HG03432 (cell line): ENCODE results near the gene NBPF14.
"Not testable (repeated sequence)": the region's sequence is repeated elsewhere in the genome, so short reads cannot be mapped to it uniquely, and the experiment has no call there.

ENCODE experiments used
- ATAC-seq: cut with Tn5 transposase; IDR thresholded peaks from one replicate; pipeline ENCODE4 v1.9.1; 2021; ENCODE audit warnings: mild to moderate bottlenecking, moderate library complexity; ENCODE audit not compliant: unreplicated experiment

The NBPF14 gene, protein sequence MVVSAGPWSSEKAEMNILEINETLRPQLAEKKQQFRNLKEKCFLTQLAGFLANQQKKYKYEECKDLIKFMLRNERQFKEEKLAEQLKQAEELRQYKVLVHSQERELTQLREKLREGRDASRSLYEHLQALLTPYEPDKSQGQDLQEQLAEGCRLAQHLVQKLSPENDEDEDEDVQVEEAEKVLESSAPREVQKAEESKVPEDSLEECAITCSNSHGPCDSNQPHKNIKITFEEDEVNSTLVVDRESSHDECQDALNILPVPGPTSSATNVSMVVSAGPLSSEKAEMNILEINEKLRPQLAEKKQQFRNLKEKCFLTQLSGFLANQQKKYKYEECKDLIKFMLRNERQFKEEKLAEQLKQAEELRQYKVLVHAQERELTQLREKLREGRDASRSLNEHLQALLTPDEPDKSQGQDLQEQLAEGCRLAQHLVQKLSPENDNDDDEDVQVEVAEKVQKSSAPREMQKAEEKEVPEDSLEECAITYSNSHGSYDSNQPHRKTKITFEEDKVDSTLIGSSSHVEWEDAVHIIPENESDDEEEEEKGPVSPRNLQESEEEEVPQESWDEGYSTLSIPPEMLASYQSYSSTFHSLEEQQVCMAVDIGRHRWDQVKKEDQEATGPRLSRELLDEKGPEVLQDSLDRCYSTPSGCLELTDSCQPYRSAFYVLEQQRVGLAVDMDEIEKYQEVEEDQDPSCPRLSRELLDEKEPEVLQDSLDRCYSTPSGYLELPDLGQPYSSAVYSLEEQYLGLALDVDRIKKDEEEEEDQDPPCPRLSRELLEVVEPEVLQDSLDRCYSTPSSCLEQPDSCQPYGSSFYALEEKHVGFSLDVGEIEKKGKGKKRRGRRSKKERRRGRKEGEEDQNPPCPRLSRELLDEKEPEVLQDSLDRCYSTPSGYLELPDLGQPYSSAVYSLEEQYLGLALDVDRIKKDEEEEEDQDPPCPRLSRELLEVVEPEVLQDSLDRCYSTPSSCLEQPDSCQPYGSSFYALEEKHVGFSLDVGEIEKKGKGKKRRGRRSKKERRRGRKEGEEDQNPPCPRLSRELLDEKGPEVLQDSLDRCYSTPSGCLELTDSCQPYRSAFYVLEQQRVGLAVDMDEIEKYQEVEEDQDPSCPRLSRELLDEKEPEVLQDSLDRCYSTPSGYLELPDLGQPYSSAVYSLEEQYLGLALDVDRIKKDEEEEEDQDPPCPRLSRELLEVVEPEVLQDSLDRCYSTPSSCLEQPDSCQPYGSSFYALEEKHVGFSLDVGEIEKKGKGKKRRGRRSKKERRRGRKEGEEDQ (N-terminal part only)

DNA sequence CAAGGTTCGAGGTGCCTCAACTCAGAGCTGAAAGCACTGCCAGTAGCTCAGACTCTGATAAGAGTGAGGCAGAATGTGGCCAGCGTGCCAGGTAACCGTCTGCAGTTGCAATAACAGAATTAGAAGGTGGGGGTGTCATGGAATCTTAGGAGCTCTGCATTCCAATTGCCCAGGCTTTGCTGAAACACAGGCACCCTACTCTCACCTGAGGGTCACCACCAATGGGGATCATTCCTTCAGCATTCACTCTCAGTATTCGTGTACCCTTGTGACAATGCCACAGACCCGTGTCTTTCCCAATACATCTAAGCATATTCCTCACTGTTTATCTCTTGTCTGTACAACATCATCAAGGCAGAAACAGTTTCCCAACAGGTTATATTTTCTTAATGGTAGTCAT lies at the start of gene NBPF14:
TSS of gene NBPF14 (minus strand) at position 101 of the 400 bp plus-strand sequence. CDS start 294 bp downstream, outside the sequence.
- ATAC-seq: not testable (repeated sequence)

DNA sequence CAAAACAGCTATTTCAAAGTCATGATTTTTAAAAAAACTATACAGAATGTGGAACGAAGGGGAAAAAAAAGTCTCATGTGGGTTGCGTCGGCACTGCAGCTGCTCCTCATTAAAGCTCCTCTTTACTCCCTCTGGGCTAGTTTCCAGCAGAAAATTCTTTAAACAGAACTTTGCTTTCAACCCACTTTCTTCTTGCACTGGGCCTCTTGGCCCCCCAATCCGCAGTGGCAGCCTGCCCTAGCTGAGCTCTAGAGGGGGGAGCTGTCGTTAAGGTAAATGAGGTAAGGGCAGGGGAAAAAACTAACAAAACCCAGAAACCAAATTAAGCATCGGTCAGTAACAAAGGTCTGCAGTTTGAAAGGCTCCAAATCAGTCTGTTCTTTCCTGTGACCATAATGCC lies 29.6 kb upstream of the NBPF14 start:
- ATAC-seq: not testable (repeated sequence)

DNA sequence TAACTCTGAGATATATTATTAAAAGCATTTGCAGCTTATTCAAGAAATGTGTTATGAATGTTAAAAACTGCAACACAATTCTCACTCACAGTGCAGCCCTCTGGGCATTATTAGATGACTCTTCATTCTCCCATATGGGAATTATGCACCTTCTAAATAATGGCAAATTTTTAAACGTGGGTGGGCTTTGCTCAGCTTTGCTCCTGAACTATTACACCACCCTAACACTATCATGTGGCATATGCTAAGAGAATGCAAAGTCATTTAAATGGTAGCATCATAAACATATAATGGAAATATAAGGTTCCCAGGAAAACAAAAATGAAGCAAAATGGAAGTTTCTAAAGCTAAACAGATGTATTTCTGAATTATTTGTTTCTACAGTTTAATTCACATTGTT lies 22.4 kb upstream of the NBPF14 start:
- ATAC-seq: not testable (repeated sequence)

DNA sequence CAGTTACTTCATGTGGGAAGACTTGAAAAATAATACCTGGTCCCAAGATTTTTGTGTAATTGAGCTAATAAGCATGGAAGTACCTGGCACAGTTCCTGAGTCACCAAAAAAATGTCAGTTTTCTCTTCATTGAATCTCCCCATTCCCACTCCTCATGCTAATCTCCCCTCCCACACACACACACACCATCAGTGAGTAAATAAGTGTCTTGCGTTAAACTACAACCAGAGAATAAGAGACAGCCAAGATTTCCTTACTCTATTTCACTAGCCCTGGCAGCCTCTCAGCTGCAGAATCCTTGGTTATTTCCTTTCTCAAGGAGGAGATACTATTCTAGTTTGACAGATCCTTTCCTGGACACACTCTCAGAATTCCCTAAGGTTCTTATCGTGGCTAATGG lies 9.5 kb upstream of the NBPF14 start:
- not testable (repeated sequence) for ATAC-seq

DNA sequence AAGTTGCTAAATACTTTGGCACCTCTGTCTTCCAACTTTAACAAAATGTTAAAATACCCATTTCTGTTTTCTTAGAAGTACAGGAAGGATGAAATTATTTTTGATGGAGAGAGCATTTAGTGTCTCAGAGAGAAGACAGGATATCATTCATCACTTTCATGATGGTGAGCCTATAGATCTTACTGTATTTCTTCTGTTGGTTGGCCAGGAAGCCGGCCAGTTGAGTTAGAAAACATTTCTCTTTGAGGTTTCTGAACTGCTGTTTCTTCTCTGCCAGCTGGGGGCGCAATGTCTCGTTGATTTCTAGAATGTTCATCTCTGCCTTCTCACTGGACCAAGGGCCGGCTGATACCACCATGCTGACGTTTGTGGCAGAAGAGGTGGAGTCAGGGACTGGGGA lies 451 bp downstream of the NBPF14 start:
- ATAC-seq: not testable (repeated sequence)

DNA sequence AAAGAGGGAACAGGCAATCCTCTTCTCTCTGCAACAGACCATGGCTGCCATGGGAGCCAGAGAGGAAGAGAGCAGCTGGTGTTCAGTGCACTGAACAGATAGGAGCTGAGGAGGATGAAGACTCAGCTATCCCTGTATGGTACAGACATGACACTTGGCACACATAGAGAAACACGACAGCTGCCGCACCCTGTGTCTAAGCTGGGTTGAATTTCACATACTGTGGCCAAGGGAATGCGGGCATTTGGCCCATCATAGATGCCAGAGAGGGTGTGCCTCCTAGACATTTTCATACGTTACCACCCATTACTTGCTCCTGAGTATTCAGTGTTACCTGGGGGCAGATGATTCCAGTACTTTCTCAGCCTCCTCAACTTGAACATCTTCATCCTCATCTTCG lies 4.7 kb downstream of the NBPF14 start:
- ATAC-seq: not testable (repeated sequence)

DNA sequence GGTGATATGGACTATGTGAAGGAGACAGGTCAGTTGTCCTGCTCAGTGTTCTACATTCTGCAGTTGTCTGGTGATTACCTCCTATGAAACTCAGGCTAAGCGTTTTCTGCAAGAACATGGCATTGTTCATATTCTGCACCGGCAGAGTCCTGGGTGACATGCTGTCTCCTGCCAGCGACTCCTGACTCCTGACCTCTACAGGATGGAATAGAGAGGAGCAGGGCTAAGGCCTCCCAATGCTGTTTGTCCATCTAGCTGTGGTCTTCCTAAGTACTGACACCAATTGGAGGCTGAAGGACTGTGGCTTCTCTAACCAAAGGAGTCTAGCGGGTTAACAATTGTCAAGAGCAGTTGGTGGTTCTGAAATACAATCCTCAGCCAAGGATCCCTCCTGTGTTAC lies 63.7 kb downstream of the NBPF14 start:
- ATAC-seq: not testable (repeated sequence)

DNA sequence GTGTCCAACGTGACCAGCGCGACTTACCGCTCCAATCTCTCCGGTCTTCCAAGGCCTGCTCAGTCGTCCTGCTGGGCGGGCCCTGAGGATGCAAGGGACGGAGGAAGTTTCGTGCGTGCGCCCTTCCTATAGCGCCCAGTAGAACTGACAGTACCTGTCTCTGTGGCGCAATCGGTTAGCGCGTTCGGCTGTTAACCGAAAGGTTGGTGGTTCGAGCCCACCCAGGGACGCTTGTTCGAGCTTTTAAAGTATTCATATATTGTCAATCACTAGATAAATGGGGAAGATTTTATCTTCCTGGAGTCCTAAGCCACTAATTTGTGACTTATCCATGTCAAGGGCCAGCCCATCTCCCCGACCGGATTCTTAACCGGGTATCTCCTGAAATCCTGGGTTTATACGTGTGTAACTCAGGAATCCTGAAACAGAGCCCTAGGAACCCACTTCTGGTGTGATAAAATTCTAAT lies 66.7 kb downstream of the NBPF14 start:
- not testable (repeated sequence) for ATAC-seq

DNA sequence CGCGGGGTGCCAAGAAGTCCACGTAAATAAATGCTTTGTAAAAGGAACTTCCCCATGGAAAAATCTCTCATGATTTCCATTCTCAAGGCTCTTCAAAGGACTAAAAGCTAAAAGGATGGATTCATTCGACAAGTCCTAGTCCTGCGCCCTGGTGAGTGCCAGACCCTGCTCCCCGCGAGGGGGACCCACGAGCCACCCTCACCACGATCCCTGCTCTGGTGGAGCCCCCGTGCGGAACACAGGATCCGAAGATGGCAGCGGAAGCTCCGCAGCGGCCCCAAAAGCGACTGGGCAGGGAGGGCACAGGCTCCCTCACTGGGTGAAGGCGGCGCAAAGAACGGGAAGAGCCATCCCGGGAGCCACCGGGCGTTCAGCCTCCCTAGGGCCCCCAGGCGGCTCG lies 67.2 kb downstream of the NBPF14 start:
- ATAC-seq: not testable (repeated sequence)

DNA sequence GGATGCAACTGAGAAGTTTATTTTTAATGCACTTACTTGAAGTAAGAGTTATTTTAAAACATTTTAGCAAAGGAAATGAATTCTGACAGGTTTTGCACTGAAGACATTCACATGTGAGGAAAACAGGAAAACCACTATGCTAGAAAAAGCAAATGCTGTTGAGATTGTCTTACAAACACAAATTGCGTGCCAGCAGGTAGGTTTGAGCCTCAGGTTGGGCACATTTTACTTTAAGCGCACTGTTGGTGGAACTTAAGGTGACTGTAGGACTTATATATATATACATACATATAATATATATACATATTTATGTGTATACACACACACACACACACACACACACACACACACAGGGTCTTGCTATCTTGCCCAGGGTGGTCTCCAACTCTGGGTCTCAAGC lies 69.2 kb downstream of the NBPF14 start:
- not testable (repeated sequence) for ATAC-seq

DNA sequence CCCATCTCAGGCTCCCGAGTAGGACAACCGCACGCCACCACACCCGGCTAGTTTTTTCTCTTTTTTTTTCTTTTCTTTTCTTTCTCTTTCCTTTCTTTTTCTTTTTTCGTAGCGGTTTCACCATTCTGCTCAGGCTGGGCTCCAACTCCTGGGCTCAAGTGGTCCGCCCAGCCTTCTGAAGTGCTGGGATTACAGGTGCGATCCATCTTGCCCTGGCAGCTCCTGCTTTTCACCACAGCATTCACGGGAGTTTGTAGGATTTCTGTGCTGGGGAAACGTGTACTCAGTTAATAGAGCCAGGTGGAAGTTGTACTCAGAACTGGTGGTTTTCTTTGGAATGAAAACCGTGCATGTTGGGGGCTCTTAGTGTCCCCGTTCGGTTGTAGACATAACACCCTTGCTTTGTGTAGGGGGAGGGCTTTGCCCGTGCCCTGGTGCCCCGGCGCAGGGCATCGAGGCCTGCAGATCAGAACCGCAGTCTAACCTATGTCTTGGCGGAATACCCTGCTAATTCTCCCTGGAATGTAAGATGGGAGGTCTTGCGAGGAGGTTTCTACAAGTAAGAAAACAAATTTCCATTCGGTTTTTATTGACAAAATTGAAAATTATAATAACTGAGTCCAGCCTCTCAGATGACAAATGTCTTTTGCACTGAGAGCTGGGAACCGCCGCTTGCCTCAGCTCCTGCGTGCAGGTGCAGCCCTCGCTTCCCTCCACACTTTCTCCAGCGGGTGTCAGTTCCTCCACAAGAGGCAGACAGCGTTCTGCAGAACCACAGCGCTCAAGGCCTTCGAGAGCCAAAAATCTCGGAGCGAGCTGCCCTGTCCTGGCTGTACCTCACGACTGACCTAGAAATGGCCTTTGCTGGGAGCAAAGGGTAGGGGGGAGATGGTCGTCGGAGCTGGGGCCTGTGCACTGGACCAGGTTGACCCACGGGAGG lies 72.3 kb downstream of the NBPF14 start:
- ATAC-seq: not testable (repeated sequence)

DNA sequence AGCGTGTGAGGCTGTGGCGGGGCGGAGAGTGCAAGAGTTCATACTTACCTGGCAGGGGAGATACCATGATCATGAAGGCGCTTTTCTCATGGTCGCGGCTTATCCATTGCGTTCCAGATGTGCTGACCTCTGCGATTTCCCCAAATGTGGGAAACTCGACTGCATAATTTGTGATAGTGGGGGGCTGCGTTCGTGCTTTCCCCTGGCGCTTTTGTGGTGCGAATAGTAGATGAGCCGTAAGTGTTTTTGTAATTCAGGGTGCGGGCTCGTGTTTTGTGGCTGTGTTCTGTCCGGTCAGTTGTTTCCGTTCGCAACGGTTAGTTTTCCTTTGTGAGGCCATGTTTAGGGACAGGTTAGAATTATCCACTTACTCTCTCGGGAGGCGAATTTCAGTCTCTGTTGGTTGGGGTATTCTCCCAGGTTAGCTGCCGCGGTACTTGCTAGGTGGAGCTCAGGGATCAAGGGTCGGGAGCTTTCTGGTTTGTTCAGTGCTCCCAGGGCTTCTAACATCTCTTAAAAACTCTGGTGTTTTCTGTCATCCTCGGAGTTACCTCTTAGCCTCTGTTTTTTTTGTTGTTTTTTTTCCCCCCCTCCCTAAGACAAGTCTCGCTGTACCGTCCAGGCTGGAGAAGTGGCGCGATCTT lies 73.1 kb downstream of the NBPF14 start:
- ATAC-seq: peak; percentile 91

DNA sequence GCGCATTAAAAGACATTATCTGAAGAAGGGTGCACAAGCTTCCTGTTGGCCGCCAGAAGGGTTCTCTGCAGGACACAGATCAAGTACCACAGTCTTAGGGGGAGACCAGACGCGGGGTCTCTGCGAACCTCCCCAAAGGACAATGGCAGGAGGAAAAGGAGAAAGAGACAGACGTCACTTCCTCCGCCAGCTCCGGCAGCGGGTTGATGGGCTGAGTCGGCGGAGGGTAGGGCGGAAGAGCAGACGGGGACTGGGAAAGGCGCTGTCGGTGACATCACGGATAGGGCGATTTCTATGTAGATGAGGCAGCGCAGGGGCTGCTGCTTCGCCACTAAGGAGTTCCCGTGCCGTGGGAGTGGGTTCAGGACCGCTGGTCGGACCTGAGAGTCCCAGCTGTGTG lies 73.7 kb downstream of the NBPF14 start:
- ATAC-seq: peak; percentile 61

DNA sequence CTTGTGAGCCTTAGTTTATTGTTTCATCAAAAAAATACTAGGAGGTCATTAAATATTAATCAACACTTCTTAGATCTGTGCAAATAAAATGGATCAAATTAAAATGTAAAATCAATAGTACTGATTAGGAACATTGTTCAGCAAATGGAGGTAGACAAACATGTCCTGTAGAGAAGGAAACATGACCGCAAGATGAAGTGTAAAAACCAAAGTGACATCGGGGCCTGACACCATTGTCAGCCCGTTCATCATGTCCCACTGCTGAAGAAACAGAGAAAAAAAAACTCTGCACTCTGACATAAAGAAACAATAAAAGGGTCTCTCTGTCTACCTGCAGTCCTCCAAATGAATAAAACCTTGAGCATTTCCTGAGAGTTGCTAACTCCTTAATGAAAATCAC lies 81.5 kb downstream of the NBPF14 start:
- ATAC-seq: not testable (repeated sequence)

DNA sequence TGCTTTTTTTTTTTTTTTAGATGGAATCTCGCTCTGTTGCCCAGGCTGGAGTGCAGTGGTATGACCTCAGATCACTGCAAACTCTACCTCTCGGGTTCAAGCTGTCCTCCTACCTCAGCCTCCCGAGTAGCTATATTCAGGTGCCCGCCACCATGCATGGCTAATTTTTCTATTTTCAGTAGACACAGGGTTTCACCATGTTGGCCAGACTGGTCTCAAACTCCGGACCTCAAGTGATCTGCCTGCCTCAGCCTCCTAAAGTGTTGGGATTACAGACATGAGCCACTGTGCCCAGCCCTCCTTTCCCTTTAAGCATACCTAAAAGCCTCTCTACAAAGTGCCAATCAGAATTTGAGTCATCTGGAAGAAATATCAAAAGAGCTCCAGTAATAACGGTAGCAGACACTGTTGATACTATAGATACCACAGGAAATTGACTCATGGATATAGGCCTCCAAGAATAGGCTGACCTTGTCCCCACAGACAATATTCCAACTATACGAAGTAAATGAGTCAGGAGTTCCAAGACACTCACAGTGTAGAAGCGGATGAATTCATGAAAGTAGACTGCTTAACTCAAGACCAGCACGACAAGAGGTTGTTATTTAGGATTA lies 83.1 kb downstream of the NBPF14 start:
- ATAC-seq: not testable (repeated sequence)

DNA sequence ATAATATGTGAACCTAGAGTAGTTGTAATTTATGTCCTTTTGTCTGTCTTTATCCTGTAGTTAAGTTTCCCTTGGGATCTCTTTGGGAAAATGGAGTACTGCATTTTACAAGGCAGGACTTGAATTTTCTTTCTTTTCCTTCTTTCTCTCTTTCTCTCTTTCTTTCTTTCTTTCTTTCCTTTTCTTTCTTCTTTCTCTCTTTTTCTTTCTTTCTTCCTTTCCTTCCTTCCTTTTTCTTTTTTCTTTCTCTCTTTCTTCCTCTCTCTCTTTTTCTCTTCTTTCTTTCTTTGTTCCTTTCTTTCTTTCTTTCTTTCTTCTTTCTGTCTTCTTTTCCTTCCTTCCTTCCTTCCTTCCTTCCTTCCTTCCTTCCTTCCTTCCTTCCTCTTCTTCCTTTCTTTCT lies 101.9 kb downstream of the NBPF14 start:
- ATAC-seq: not testable (repeated sequence)

DNA sequence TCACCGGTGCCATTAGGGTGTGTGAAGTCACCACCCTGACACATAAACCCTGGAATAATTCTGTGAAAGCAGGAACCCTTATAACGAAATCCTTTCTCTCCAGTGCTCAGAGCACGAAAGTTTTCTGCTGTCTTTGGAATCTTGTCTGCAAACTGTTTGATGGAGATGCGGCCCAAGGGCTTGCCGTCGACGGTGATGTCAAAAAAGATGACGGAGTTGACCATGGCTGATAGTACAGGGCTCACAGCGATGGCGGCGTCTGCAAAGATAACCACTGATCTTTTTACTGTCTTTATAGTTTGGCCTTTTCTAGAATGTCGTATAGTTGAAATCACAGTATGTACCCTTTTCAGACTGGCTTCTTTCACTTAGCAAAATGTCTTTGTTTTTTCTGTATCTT lies 112.8 kb downstream of the NBPF14 start, which contains the start of gene PPIAL4G:
TSS of gene PPIAL4G (minus strand) at position 274 of the 400 bp plus-strand sequence. CDS start at position 224, 50 bp downstream.
- not testable (repeated sequence) for ATAC-seq
